ENCODE results near the gene PLCL2.
A peak's percentile ranks its signal among the peaks of the same experiment; 100 is the strongest.

The PLCL2 gene

GRCh38 chr3:16866571-16866970 is 18.2 kb upstream of the PLCL2 start:
- no peak for DNase-seq

- DNase-seq, result no peak
These were observed 16.2 kb upstream of the PLCL2 start for GRCh38 chr3:16868513-16868912.

- no peak for DNase-seq
These were observed 15.3 kb upstream of the PLCL2 start for GRCh38 chr3:16869261-16870005.

- no peak for DNase-seq
These were observed 12.6 kb upstream of the PLCL2 start for GRCh38 chr3:16871915-16872842.

- no peak for DNase-seq
These were observed 10.9 kb upstream of the PLCL2 start for GRCh38 chr3:16873872-16874271.

- no peak for DNase-seq
These were observed 8.7 kb upstream of the PLCL2 start for GRCh38 chr3:16875876-16876550.

GRCh38 chr3:16877505-16877904 is 7.2 kb upstream of the PLCL2 start:
- no peak for DNase-seq

GRCh38 chr3:16877911-16878310 is 6.8 kb upstream of the PLCL2 start:
- no peak for DNase-seq

- DNase-seq, result no peak
These were observed 2.7 kb upstream of the PLCL2 start for GRCh38 chr3:16881896-16882630.

- no peak for DNase-seq
These were observed 1.6 kb upstream of the PLCL2 start for GRCh38 chr3:16883057-16883722.

- DNase-seq, result no peak
These were observed 1.1 kb upstream of the PLCL2 start for GRCh38 chr3:16883723-16884083.

- peak; percentile 87 for DNase-seq
These were observed 539 bp upstream of the PLCL2 start for GRCh38 chr3:16884084-16884747.

GRCh38 chr3:16885593-16886302 is 993 bp downstream of the PLCL2 start:
- DNase-seq, result no peak

GRCh38 chr3:16886303-16886683 is 1.5 kb downstream of the PLCL2 start:
- no peak for DNase-seq

- DNase-seq, result no peak
These were observed 2.4 kb downstream of the PLCL2 start for GRCh38 chr3:16887130-16887529.

- DNase-seq, result no peak
These were observed 3.6 kb downstream of the PLCL2 start for GRCh38 chr3:16888356-16888755.

- no peak for DNase-seq
These were observed 4.2 kb downstream of the PLCL2 start for GRCh38 chr3:16888785-16889607.

GRCh38 chr3:16890597-16891333 is 6.0 kb downstream of the PLCL2 start:
- no peak for DNase-seq

GRCh38 chr3:16893618-16894200 is 9.0 kb downstream of the PLCL2 start:
- DNase-seq, result no peak

Measured in stimulated activated CD8-positive, alpha-beta memory T cell treated with anti-CD3 and anti-CD28 coated beads, Interleukin-4, amount 100 ng/mL, for 48 hours (primary cell).